ENCODE data around the gene HJURP.

The HJURP gene

GRCh38 chr2:233791883-233792329 lies 62.4 kb downstream of the HJURP start:
- no peaks in the 10 kb centered on the region for H3K4me1 ChIP-seq (ENCODE audit: control insufficient read depth, insufficient read depth, low read length, poor library complexity, severe bottlenecking)
- no peaks in the 10 kb centered on the region for H3K36me3 ChIP-seq (ENCODE audit: control insufficient read depth, insufficient read depth, low read length)
- H3K27ac ChIP-seq (ENCODE audit: low read depth, low read length, severe bottlenecking): no peak overlapping the region
- H3K9me3 ChIP-seq (ENCODE audit: control insufficient read depth, low read length): no peaks in the 10 kb centered on the region
- WGBS, 2 experiments (ENCODE audit: insufficient coverage in 2 of 2): 82 to 92% methylated on average over 9 of the region's 9 CpGs
- no peak overlapping the region for H3K4me3 ChIP-seq (ENCODE audit: extremely low read depth, insufficient read depth, low read length, poor library complexity, severe bottlenecking)

DNA sequence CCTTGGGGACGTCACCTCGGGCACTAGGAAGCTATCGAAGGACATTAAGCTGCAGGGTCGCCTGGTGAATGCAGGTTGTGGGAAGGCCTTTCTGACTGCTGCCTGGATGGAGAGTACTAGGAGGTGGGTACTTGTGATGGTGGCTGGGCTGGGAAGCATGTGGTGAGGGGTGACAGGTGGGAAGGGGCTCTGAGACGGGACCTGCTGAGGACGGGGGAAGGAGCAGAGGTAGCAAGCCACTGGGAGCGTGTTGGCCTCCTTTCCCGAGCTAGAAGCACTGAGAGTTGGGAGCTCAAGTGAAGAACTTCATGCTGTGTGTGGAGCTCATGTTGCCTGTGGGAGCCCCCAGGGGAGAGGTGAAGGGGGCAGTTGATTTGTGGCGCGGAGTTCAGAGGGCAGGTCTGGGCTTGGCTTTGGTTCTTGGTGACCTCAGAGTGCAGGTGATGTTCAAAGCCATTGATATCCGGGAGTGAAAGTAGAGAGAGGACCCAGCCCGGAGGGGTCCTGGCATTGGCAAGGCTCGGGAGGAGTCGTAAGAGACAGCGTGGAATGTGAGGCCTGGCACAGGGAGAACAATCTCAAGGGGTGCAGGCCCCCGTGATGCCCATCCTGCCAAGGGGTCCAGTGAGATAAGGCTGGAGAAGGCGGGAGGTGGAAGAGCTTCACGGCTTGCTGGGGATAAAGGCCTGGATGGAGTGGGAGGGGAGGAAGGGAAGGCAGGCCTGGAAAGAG lies 63.0 kb downstream of the HJURP start:
- no peak overlapping the region for H3K27ac ChIP-seq (ENCODE audit: low read depth, low read length, severe bottlenecking)
- H3K4me3 ChIP-seq (ENCODE audit: extremely low read depth, insufficient read depth, low read length, poor library complexity, severe bottlenecking): no peak overlapping the region
- H3K9me3 ChIP-seq (ENCODE audit: control insufficient read depth, low read length): no peaks in the 10 kb centered on the region
- H3K4me1 ChIP-seq (ENCODE audit: control insufficient read depth, insufficient read depth, low read length, poor library complexity, severe bottlenecking): no peaks in the 10 kb centered on the region
- WGBS, 2 experiments (ENCODE audit: insufficient coverage in 2 of 2): 93 to 94% methylated on average over 12 to 18 of the region's 18 CpGs
- H3K36me3 ChIP-seq (ENCODE audit: control insufficient read depth, insufficient read depth, low read length): no peaks in the 10 kb centered on the region

DNA sequence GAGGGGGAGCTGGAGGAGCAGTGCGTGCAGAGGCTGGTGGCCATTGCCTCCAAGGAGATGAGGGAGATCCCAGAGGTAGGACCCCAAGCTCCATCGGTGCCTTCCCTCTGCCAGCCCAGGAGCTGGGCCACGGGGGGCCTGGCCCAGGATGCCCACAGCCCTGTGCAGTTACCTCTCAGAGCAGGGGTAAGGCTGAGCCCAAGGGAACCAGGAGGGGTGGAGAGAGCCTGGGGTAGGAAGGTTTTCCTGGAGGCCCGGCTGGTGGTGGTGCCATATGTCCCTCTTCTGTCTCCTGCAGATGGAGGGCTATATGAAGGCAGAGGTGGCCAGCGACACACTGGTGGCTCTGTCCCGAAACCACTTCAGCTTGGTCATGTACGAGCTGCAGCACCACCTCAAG lies 64.8 kb downstream of the HJURP start:
- H3K36me3 ChIP-seq (ENCODE audit: control insufficient read depth, insufficient read depth, low read length): no peaks in the 10 kb centered on the region
- no peaks in the 10 kb centered on the region for H3K9me3 ChIP-seq (ENCODE audit: control insufficient read depth, low read length)
- WGBS, 2 experiments (ENCODE audit: insufficient coverage in 2 of 2): 91 to 94% methylated on average over 4 to 6 of the region's 7 CpGs
- H3K4me3 ChIP-seq (ENCODE audit: extremely low read depth, insufficient read depth, low read length, poor library complexity, severe bottlenecking): no peak overlapping the region
- H3K27ac ChIP-seq (ENCODE audit: low read depth, low read length, severe bottlenecking): no peak overlapping the region
- no peaks in the 10 kb centered on the region for H3K4me1 ChIP-seq (ENCODE audit: control insufficient read depth, insufficient read depth, low read length, poor library complexity, severe bottlenecking)

All from mesodermal cell (in vitro differentiated cells).